Adrenal gland (tissue), 5 donors: ENCODE measurements around the gene CLIC4.

Source experiments
- CTCF ChIP-seq, 6 experiments: fragments of 450-650 bp in 4 of 6; fragments of 200-600 bp in 2 of 6; sonication (generic) in 1 of 6; IDR thresholded peaks; 1 replicate in 5 of 6; 2 replicates in 1 of 6; pipeline versions ENCODE4 v1.5.1 to v1.8.0; 2016 to 2021; ENCODE audit warnings: antibody characterized with exemption in 6 of 6, mild to moderate bottlenecking in 2 of 6, moderate library complexity in 1 of 6
- POLR2A ChIP-seq, 2 donors: fragments of 450-650 bp; IDR thresholded peaks; one replicate each; pipeline ENCODE4 v1.6.1; 2017; ENCODE audit warnings: antibody characterized with exemption in 2 of 2, mild to moderate bottlenecking in 2 of 2, moderate library complexity in 1 of 2
- donor health status: DM: no; HTN: no; CAD: no.

- TF ChIP-seq POLR2A (IDR thresholded peaks at IDR 0.05) (no peak), CTCF (IDR thresholded peaks at IDR 0.05) (no peak)
Measured at GRCh38 chr1:24702511-24703293, 42.5 kb upstream of the CLIC4 start.
